NB4 (cell line): ENCODE results near the gene BLTP3B.

Experiments
- CTCF ChIP-seq: IDR thresholded peaks from one replicate; pipeline ENCODE4 v1.5.1; 2012; ENCODE audit warnings: low read depth, low read length
- MAX ChIP-seq: IDR thresholded peaks from 2 replicates; pipeline ENCODE4 v1.6.1; 2011; ENCODE audit warnings: low read depth, low read length
- MYC ChIP-seq: IDR thresholded peaks from 2 replicates; pipeline ENCODE4 v1.6.1; 2011; ENCODE audit warnings: low read depth, low read length
- POLR2A ChIP-seq: IDR thresholded peaks from 2 replicates; pipeline ENCODE4 v1.6.1; 2011; ENCODE audit warnings: mild to moderate bottlenecking; ENCODE audit not compliant: insufficient read length; ENCODE audit errors: extremely low read depth

- TF ChIP-seq CTCF (no peak), POLR2A (no peak), MAX (no peak), MYC (no peak)
Observed at GRCh38 chr12:100120355-100120754, 22.3 kb downstream of the BLTP3B start.
